ENCODE data around the gene LMO7.
A peak's percentile ranks its signal among the peaks of the same experiment; 100 is the strongest.

The LMO7 gene

GRCh38 chr13:75811361-75811760 lies 175.2 kb downstream of the LMO7 start:
- no peak for DNase-seq

DNA sequence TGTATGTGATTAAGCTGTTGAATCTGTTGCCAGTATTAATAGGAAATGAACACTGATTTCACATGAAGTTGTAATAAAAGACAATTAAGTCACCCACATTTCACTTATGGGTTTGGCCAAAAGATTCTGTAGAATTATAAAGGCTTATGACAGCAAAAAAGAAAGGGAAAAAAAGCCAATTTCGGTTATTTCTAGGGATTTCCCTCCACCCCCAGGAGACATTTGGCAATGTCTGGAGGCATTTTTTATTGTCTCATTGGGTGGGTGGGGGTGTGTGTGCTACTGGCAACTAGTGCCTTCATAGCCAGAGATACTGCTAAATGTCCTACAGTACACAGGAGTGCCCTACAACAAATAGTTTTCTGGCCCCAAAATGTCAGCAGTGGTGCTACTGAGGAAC lies 175.7 kb downstream of the LMO7 start:
- no peak for DNase-seq

- DNase-seq = no peak
Observed at GRCh38 chr13:75812751-75813181, 176.6 kb downstream of the LMO7 start.

DNA sequence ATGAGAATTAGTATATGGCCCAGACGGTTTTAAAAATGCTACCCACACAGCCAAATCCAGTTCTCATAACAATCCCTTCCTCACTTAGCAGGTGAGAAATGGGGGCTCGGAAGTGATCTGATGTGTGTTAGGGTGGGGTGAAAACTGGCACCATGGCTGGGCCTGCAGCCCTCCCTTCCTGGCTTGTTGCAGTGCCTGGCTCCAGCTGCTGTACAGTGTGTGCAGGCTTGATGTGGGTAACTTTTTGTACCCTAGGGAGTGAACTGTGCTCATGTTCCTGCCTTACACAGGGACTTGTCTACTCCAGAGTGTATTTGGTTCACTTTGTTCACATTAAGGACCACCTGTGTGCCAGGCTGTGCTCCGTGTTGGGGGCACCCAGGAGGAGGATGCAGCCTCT lies 177.2 kb downstream of the LMO7 start:
- no peak for DNase-seq

- no peak for DNase-seq
Observed at GRCh38 chr13:75818179-75818967, 182.2 kb downstream of the LMO7 start.

DNA sequence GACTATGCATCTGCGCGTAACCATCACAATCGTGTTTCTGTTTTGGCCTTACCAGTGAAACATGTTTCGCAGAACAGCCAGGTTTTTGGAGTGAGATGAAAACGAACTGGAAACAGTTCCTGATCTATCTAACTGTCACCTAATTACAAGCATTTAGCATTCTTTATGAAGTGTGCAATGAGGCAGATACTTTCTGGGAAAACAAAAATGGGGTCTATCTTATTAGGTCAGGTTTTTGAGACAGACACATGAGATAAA lies 182.8 kb downstream of the LMO7 start:
- no peak for DNase-seq

DNA sequence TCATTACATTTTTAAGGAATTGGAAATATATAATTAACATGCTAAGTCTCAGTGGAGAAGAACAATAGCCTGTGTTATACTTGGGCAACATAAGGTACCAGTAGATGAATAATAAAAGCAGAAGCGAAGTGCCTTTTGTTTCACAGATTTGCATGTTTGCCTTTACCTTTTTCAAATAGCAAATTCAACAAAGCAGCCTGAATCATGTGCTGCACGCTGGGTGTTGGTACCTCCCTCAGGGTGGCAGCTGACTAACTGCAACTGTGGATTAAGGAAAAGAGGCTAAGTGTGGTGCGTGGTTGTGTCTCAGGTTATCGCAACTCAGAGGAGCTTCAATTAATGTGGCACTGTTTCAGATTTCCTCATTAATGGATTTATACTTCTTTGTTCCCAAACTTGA lies 189.0 kb downstream of the LMO7 start:
- DNase-seq = no peak

DNA sequence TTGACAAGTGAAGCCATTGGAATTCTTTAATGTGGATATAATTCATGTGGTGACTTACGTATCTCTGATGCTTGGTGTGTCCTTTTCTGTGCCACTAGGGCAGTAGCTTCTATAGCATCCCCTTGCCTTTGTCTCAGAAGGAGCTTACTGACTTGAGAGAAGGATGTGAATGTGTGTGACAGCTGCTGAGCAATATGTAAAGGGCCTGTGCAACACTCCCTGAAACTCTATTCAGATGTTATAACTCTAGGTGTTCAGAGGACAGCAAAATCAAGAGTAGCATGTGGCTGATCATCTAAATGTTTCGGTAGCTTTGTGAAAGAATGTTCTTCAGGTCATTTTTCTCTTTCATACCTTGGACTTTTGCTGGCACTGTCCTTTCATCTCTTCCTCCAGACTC lies 189.5 kb downstream of the LMO7 start:
- DNase-seq = no peak

DNA sequence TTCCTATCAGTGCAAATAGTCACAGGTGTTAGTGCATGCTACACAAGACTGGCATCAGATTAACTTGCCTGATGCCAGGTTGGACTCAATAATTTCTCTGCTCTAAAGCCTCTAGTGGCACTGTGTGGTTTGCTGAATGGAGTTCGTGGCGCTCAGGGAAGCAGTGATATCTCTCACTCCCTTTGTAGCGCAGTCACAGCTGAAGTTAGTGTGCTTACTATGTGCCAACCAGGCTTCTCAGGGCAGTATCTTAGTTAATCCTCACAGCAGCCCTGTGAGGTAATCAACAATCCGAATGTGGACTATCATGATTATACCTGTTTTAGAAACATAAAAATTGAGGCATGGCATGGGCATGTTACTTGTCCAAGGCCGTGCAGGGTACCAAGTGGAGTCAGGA lies 190.3 kb downstream of the LMO7 start:
- DNase-seq = no peak

GRCh38 chr13:75829830-75830229 lies 193.7 kb downstream of the LMO7 start:
- DNase-seq = no peak

DNA sequence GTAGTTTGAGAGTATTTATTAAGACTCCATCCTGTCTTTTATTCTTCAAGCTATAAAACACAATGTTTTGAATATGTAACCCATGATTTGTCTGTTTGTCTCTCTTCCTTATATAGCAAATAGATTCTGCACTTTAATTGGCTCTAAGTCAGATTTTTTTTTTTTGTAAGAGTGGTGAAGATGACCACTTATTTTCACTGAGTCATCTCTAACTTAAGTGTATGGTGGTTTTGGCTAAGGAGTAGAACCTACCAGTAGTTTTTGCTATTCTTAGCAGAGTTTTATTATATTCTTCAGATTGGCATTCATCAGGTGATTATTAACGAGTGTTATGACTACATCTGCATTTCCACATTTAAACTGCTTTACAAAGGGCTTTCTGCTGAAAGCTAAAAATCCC lies 194.7 kb downstream of the LMO7 start:
- DNase-seq = no peak

DNA sequence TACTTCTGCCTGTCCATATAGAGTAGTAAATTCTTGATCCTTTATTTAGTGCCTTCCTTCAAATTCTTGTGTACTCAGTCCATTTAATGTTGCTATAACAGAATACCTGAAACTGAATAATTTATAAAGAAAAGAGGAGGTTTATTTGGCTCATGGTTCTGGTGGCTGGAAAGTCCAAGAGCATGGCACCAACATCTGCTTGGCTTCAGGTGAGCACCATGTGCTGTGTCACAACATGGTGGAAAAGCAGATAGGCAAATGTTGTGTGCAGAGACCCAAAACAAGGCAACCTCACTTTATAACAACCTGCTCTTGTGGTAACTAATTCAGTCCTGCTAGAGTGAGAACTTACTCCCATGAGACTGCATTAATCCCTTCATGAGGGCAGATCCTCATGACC lies 195.3 kb downstream of the LMO7 start:
- DNase-seq = no peak

DNA sequence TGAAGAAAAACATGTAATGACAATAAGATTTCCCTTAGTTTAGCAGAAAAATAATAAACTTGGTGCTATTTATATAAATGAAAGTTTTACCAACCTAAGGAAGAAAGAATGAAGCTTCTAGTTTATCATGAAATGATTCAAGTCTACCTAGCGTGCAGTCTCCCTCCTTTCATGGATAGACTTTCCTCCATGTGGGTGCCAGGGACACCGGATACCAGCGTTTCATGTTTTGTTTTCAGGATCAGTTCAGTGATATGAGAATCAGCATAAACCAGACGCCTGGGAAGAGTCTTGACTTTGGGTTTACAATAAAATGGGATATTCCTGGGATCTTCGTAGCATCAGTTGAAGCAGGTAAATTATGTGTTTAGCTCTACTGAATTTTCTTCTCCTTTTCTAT lies 196.7 kb downstream of the LMO7 start:
- DNase-seq = no peak

GRCh38 chr13:75836441-75836840 lies 200.3 kb downstream of the LMO7 start:
- peak; percentile 77 for DNase-seq

DNA sequence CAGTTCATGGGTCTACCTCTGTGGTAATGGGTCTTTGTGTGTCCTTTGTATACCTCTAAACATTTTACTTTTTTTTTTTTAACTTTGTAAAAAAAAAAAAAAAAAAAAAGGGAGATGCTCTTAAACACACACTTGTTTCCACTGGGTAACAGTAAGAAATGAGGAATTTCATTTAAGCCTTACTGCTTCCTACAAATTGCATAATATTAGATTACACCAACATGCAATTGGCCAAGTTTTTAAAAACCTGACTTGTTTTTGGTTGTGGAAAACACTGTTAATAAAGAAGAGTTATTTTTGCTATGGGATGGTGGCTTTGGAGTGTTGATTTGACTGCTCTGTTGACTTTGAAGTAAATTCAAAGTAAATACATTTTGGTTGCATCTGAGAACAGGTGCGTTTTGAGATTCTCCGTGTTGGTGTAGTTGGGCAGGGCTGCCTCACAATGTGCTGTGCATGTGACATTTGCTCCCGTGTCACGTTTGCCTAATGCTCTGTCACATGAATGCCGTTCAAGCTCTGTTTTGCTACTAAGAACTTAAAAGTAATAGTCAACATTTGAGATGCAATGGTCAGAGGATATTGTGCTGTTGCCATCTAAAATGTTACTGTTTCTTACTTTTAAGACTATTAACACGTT lies 202.4 kb downstream of the LMO7 start:
- DNase-seq = peak; percentile 53

DNA sequence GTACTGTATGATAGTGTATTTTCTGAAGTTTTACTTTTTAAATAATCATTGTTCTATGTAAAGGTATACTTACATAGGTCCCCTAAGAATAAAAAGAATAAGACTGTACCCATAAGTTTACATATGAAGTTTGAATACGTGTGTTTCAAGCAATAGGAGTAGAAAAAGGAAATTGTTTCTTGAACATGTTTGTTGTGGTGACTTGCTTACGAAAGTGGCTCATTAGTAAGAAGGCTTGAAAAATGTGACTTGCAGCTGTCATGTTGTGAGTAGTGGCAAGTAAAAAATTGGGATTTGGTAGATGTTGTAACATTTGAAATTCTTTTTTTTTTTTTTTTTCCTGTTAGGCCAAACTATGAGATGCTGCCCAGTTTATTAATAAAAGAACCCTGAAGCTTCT lies 203.3 kb downstream of the LMO7 start:
- no peak for DNase-seq

GRCh38 chr13:75841905-75842304 lies 205.8 kb downstream of the LMO7 start:
- no peak for DNase-seq

GRCh38 chr13:75843074-75843473 lies 206.9 kb downstream of the LMO7 start:
- DNase-seq = no peak

DNA sequence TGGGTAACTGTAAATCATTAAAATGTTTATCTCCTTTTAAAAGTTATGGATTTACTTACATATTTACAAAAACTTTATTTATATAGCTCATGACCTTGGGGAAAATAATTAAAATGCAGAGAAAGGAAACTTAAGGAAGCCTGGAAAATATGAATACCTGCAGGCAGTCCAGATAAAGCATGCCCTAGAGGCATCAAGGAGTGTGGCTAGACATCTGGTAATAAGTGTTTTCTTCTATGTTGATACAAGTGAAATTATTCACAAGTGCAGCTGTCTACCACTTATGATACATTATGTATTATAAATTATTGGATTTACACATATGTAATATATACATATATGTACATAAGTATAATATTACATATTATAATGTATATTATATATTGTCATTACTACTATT lies 207.9 kb downstream of the LMO7 start:
- DNase-seq = no peak

- no peak for DNase-seq
Observed at GRCh38 chr13:75847588-75847987, 211.5 kb downstream of the LMO7 start.

DNA sequence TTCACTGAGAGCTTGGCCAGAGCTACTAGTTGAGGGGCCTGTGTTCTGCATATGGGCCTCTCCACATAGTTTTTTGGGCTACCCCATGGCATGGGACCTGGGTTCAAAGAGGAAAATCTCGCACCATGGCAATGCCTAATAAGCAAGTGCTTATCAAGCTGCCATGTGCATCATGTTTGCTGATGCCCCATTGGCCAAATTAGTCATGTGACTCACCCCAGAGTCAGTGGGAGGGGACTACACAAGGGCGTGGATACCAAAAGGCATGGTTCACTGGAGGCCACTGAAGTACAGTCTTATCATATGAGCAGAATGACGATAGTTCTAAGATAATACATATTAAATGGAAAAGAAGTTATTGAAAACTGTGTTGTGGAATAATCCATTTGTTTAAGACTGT lies 214.8 kb downstream of the LMO7 start:
- peak; percentile 1 for DNase-seq

GRCh38 chr13:75855216-75855615 lies 219.1 kb downstream of the LMO7 start:
- no peak for DNase-seq

- DNase-seq = no peak
Observed at GRCh38 chr13:75855847-75856246, 219.7 kb downstream of the LMO7 start.

DNA sequence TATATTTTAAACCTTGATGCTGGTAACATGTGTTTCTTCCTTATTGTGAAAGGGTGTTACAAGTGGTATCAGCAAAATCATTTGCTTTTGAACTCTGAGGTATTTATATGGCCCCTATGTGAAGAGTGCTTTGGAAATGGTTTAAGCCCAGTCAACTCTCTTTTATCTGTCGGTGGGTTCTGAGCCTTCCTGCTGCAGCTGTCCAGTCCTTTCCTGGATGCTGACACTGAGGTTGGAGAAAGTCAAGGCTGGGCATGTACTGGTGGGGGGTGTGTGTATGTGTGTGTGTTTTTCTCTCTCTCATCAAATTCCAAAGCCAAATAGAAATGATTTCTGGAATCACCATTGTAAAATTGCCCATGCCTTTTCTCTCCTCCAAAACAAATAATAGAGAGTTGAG lies 221.2 kb downstream of the LMO7 start:
- DNase-seq = no peak

- no peak for DNase-seq
Observed at GRCh38 chr13:75860935-75861334, 224.8 kb downstream of the LMO7 start.

Data from DMS53 (cell line).